Measurements from ENCODE around the gene GEN1.

Gene GEN1

GRCh38 chr2:17800693-17801458 lies 46.9 kb downstream of the GEN1 start:
- TF ChIP-seq CTCF (IDR thresholded peaks at IDR 0.05; ENCODE audit: borderline replicate concordance, insufficient read depth, low read depth, low read length): no peak
- H3K4me3 ChIP-seq (ENCODE audit: low read depth, low read length): no peak overlapping the region

- TF ChIP-seq CTCF (IDR thresholded peaks at IDR 0.05; ENCODE audit: borderline replicate concordance, insufficient read depth, low read depth, low read length): no peak
- no peak overlapping the region for H3K4me3 ChIP-seq (ENCODE audit: low read depth, low read length)
These were observed 49.6 kb downstream of the GEN1 start for GRCh38 chr2:17803497-17803896.

DNA sequence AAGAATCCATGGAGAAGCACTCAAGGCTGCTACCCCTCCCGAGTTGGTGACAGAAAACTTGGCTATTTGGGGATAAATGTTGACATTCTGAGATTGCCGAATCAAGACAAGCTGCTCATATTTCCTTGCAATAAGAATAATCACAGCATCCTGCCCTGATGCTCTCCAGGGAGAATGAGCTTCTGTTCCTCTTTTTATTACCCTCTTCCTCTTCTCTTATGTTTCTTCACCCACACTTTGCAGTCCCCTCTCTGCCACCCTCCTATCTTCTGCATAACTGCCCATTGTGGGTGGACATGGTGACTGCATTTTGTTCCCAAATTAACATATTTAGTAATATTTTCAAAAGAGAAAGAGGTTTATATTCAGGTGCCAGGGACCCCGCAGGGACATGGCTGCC lies 50.4 kb downstream of the GEN1 start:
- H3K4me3 ChIP-seq (ENCODE audit: low read depth, low read length): no peak overlapping the region
- TF ChIP-seq CTCF (IDR thresholded peaks at IDR 0.05; ENCODE audit: borderline replicate concordance, insufficient read depth, low read depth, low read length): no peak

DNA sequence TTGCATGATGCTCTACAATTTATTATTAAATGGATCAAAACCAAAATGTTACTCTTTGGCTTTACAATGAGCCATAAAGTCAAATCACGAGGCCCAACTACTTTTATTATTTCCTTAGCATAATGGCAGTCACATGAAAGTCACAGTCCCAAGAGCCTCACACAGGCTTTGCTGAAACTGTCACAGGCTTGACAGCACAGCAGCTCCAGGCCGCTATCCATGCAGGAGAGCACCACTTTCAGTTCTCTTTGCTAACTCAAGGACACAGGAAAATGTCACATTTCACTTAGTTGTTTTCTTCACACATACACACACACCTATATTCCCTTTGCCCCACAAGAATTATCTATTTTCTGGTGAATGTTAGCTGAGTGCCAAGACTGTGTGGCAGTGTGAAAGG lies 51.2 kb downstream of the GEN1 start:
- no peak overlapping the region for H3K4me3 ChIP-seq (ENCODE audit: low read depth, low read length)
- TF ChIP-seq CTCF (IDR thresholded peaks at IDR 0.05; ENCODE audit: borderline replicate concordance, insufficient read depth, low read depth, low read length): no peak

- H3K4me3 ChIP-seq (ENCODE audit: low read depth, low read length): no peak overlapping the region
- TF ChIP-seq CTCF (IDR thresholded peaks at IDR 0.05; ENCODE audit: borderline replicate concordance, insufficient read depth, low read depth, low read length): no peak
These were observed 51.9 kb downstream of the GEN1 start for GRCh38 chr2:17805717-17806363.

DNA sequence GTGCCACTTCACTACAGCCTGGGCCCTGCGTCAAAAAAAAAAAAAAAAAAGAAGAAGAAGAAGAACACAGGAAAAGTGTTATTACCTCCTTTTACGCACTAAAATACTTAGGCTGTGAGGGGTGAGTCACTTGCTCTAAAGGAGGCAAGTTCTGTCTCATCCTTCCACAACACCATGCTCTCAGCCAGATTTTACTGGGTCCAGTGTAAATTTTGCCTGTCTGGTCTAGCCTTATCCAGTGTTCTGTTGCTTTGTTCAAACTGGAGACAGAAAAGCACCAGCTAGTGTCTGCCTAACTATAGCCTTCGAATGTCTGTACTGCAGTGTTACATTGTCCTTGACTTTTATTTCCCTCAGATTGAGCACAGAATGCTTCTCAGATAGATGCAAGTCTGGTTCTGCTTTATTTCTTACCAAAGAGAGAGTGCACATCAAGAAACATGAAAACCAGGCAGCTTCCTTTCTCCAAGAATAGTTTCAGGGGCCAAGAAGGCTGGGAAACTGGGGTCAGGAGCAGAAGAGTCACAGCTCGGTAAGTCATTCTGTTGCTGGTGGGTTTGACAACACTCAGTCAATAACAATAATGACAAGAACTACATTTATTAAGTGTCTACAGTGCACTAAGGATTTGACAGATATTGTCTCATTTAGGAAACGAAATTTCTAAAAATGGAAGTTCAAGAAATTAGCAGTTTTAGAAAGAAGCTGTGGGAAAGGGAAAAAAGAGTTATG lies 59.2 kb downstream of the GEN1 start:
- H3K4me3 ChIP-seq (ENCODE audit: low read depth, low read length): no peak overlapping the region

More for the DNA sequence above, 59.2 kb downstream of the GEN1 start:
- no peak for TF ChIP-seq CTCF (IDR thresholded peaks at IDR 0.05; ENCODE audit: borderline replicate concordance, insufficient read depth, low read depth, low read length)

All from GM12875 (cell line).